Loucy (cell line): ENCODE results near the gene APOD.

Experiments
- H2AFZ ChIP-seq: fragments of 200-600 bp; sonication (generic); 2 replicates; pipeline ENCODE4 v1.6.0; 2016; ENCODE audit warnings: antibody characterized with exemption, mild to moderate bottlenecking, low read length, moderate library complexity
- H3F3A ChIP-seq: fragments of 200-600 bp; 2 replicates; pipeline ENCODE4 v1.6.0; 2016; ENCODE audit warnings: antibody characterized with exemption, low read depth, mild to moderate bottlenecking
- H3K27me3 ChIP-seq: fragments of 200-600 bp; sonication (generic); 2 replicates; pipeline ENCODE4 v1.6.1; 2014; ENCODE audit warnings: low read length, mild to moderate bottlenecking; ENCODE audit not compliant: insufficient read depth, poor library complexity, severe bottlenecking
- H3K36me3 ChIP-seq: fragments of 200-600 bp; sonication (generic); 2 replicates; pipeline ENCODE4 v1.6.1; 2016; ENCODE audit warnings: low read length; ENCODE audit not compliant: insufficient read depth
- H3K4me1 ChIP-seq: fragments of 200-600 bp; sonication (generic); 2 replicates; pipeline ENCODE4 v1.5.1; 2014; ENCODE audit warnings: low read length, mild to moderate bottlenecking; ENCODE audit not compliant: insufficient read depth, poor library complexity, severe bottlenecking
- H3K4me2 ChIP-seq: fragments of 200-600 bp; sonication (generic); 2 replicates; pipeline ENCODE4 v1.6.0; 2014; ENCODE audit warnings: antibody characterized with exemption, low read length, low read depth, mild to moderate bottlenecking; ENCODE audit not compliant: poor library complexity, severe bottlenecking
- H3K4me3 ChIP-seq: fragments of 200-600 bp; sonication (generic); 2 replicates; pipeline ENCODE4 v1.5.1; 2014; ENCODE audit warnings: low read length, mild to moderate bottlenecking, mixed read lengths; ENCODE audit not compliant: poor library complexity, severe bottlenecking
- H3K79me2 ChIP-seq: fragments of 200-600 bp; sonication (generic); 2 replicates; pipeline ENCODE4 v1.6.1; 2014; ENCODE audit warnings: low read length; ENCODE audit not compliant: insufficient read depth
- H3K9ac ChIP-seq: fragments of 200-600 bp; sonication (generic); 2 replicates; pipeline ENCODE4 v1.6.0; 2014; ENCODE audit warnings: mild to moderate bottlenecking, low read depth, low read length, moderate library complexity; ENCODE audit not compliant: poor library complexity, severe bottlenecking
- H3K9me2 ChIP-seq: fragments of 200-600 bp; sonication (generic); replicated peaks from 2 replicates; pipeline ENCODE4 v1.6.1; 2016; ENCODE audit warnings: low read depth, low read length, mixed read lengths
- H3K9me3 ChIP-seq: fragments of 200-600 bp; sonication (generic); 2 replicates; pipeline ENCODE4 v1.6.1; 2014; ENCODE audit warnings: mild to moderate bottlenecking, antibody characterized with exemption, low read length, low read depth; ENCODE audit not compliant: insufficient read depth
- H4K20me1 ChIP-seq: fragments of 200-600 bp; sonication (generic); 2 replicates; pipeline ENCODE4 v1.6.0; 2014; ENCODE audit warnings: antibody characterized with exemption, low read length, mild to moderate bottlenecking; ENCODE audit not compliant: insufficient read depth, poor library complexity, severe bottlenecking
- EZH2phosphoT487 ChIP-seq: fragments of 200-600 bp; IDR thresholded peaks from 2 replicates; pipeline ENCODE4 v1.6.1; 2018; ENCODE audit warnings: antibody characterized with exemption, mild to moderate bottlenecking, moderate library complexity, borderline replicate concordance
- TF ChIP-seq, protein P1 (sequence below): fragments of 200-600 bp; sonication (generic); conservative IDR thresholded peaks from 2 replicates; pipeline ENCODE4 v1.5.1; 2014; ENCODE audit warnings: mild to moderate bottlenecking, antibody characterized with exemption, low read length

Gene APOD

DNA sequence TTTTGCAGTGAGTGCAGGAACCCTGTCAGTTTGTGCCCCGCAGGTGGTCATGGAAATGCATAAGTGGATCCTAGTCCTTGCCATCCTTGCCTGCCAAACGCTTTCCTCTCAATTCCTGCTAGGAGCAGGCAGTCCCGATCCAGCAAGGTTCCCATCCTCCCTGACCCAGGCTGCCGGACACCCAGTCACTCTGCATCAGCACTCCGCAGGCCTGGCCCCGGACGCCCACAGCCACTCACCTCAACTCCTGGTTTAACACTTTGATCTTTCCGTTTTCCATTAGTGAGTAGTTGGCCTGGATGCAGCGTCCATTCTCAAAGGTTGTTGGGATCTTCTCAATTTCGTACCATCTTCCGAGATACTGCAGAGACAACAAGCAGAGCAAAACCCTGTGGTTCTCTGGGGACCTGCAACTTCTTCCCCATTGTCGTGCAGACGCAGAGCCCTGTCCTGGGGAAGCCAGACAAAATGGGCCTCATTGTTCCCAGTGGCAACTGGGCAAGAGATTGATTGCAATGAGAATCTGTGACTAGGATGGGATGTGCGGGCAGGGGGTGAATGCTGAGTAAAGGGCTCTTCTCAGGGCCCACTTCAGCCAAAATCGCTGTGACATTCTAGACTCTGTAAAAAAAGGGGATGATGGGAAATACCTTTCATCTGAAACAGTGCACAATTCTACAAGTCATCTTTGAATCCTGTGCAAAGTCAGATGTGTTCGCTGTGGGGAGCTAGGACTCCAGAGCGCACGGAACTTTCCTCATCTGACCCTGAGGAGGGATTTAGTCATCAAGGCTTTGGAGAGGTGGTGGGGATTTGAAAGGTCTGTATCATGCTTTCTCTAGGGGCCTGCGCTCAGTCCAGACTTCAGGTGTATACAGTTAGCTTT is 9.9 kb downstream of the APOD start:
- Histone ChIP-seq H3K79me2 (no peaks in the 10 kb centered on the region), H3K4me3 (no peak overlapping the region), H3F3A (no peaks in the 10 kb centered on the region), H4K20me1 (no peaks in the 10 kb centered on the region), H3K9me2 (no peaks in the 10 kb centered on the region), H3K4me1 (peaks cover 8% of the 10 kb centered on the region), H3K9me3 (no peaks in the 10 kb centered on the region), H3K9ac (no peak overlapping the region), H3K36me3 (no peaks in the 10 kb centered on the region), H3K27me3 (no peaks in the 10 kb centered on the region), H2AFZ (no peak overlapping the region), H3K4me2 (no peak overlapping the region)
- TF ChIP-seq EZH2phosphoT487, result no peak
- TF ChIP-seq, protein P1, sequence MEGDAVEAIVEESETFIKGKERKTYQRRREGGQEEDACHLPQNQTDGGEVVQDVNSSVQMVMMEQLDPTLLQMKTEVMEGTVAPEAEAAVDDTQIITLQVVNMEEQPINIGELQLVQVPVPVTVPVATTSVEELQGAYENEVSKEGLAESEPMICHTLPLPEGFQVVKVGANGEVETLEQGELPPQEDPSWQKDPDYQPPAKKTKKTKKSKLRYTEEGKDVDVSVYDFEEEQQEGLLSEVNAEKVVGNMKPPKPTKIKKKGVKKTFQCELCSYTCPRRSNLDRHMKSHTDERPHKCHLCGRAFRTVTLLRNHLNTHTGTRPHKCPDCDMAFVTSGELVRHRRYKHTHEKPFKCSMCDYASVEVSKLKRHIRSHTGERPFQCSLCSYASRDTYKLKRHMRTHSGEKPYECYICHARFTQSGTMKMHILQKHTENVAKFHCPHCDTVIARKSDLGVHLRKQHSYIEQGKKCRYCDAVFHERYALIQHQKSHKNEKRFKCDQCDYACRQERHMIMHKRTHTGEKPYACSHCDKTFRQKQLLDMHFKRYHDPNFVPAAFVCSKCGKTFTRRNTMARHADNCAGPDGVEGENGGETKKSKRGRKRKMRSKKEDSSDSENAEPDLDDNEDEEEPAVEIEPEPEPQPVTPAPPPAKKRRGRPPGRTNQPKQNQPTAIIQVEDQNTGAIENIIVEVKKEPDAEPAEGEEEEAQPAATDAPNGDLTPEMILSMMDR, result no peak

DNA sequence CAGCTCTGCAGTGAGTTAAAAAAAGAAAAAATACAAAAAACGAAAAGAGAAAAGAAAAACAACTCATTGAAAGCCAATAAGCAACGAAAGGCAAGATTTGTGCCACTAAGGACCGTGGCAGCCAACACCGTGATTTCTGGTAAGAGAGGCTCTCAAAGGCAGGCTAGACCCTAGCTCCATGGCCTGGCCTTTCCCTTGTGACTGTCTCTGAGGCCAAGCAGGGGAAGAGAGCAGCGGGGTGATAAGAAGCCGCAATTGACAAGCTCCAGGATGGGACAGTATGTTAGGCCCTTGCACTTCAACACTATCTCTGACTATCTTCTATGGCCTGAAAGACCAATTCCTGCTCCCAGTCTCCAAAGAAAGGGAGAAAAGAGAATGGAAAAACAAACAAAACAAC is 12.4 kb downstream of the APOD start:
- no peak overlapping the region for H2AFZ ChIP-seq
- no peaks in the 10 kb centered on the region for H3K36me3 ChIP-seq
- no peaks in the 10 kb centered on the region for H3K27me3 ChIP-seq
- no peaks in the 10 kb centered on the region for H3F3A ChIP-seq
- H3K4me1 ChIP-seq, result peaks cover 19% of the 10 kb centered on the region
- H3K4me3 ChIP-seq, result no peak overlapping the region
- H3K9me3 ChIP-seq, result no peaks in the 10 kb centered on the region
- no peak overlapping the region for H3K4me2 ChIP-seq
- H3K9ac ChIP-seq, result no peak overlapping the region
- no peaks in the 10 kb centered on the region for H4K20me1 ChIP-seq
- no peaks in the 10 kb centered on the region for H3K79me2 ChIP-seq
- no peaks in the 10 kb centered on the region for H3K9me2 ChIP-seq
- no peak for TF ChIP-seq EZH2phosphoT487

DNA sequence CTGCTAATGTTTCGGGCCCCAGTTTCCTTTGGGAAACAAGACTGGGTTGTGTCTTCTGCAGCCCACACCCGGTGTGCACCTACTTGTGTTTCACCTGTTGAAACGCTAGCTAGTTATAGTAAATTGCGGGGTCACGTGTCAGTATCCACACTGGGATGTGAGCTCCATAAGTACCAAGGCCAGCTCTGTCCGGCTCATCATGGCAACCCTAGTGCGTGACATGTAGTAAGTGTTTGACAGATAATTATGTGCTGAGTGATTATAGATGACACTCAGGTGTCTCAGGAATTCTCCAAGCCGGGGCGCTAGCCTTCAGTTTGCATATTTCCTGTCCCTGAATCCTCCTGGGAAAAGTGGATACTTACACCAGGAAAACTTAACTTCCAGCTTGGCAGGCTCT is 12.8 kb downstream of the APOD start:
- Histone ChIP-seq H3K9me2 (no peaks in the 10 kb centered on the region), H2AFZ (0 out of 2 replicates have a peak overlapping the region, but pooled peaks have one; percentile 82), H3K9ac (no peak overlapping the region), H3F3A (no peaks in the 10 kb centered on the region), H3K4me2 (no peak overlapping the region), H3K36me3 (no peaks in the 10 kb centered on the region), H4K20me1 (no peaks in the 10 kb centered on the region), H3K4me1 (peaks cover 22% of the 10 kb centered on the region), H3K9me3 (no peaks in the 10 kb centered on the region), H3K27me3 (no peaks in the 10 kb centered on the region), H3K4me3 (no peak overlapping the region), H3K79me2 (no peaks in the 10 kb centered on the region)
- no peak for TF ChIP-seq EZH2phosphoT487
- TF ChIP-seq, protein P1, result no peak

DNA sequence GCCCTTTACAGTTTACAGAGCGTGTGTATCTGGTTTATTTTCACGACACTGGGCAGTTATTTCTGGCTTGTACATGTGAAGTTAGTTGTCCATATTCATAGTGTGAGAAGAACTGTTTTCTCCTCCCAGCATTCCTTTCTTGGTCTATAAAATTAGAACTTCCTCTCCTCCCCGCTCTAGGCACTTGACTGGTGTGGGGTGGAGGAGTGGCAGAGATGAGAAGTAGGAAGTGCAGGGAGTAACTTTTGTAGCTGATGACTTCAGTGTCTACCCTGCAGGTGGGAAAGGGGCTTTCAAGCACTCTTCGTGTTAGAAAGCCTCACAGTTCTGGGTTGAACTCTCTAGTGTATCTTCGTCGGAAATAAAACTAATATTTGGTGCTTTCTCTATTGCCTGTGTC is 13.4 kb downstream of the APOD start:
- Histone ChIP-seq H3K4me3 (no peak overlapping the region), H4K20me1 (no peaks in the 10 kb centered on the region), H3K27me3 (no peaks in the 10 kb centered on the region), H3K4me1 (peaks cover 27% of the 10 kb centered on the region), H3K36me3 (no peaks in the 10 kb centered on the region), H3F3A (no peaks in the 10 kb centered on the region), H3K4me2 (no peak overlapping the region), H3K9me2 (no peaks in the 10 kb centered on the region), H3K9me3 (no peaks in the 10 kb centered on the region), H3K79me2 (no peaks in the 10 kb centered on the region), H3K9ac (no peak overlapping the region), H2AFZ (peak overlapping the region; percentile 82)
- TF ChIP-seq EZH2phosphoT487, result no peak
- TF ChIP-seq, protein P1, result no peak
